ENCODE data around the gene WIPF1.
A peak's percentile ranks its signal among the peaks of the same experiment; 100 is the strongest.

The WIPF1 gene

GRCh38 chr2:174568425-174568824 is 29.2 kb downstream of the WIPF1 start:
- H3K27ac ChIP-seq, result peak overlapping the region; percentile 93
- no peak for TF ChIP-seq CTCF (IDR thresholded peaks at IDR 0.05)

GRCh38 chr2:174566871-174567270 is 30.7 kb downstream of the WIPF1 start:
- Histone ChIP-seq H3K27me3 (no peaks in the 10 kb centered on the region), H3K4me1 (ENCODE audit: control insufficient read depth in 1 of 2, insufficient read depth in 1 of 2, low read depth in 1 of 2, low read length in 1 of 2) (peaks cover 41 to 43% of the 10 kb centered on the region in 2 experiments), H3K36me3 (peaks cover 98% of the 10 kb centered on the region), H3K4me3 (ENCODE audit: low read depth in 1 of 2, low read length in 1 of 2) (no peak overlapping the region), H3K9me3 (no peaks in the 10 kb centered on the region), H3K27ac (peak overlapping the region; percentile 93)
- TF ChIP-seq CTCF (IDR thresholded peaks at IDR 0.05), result no peak

More at GRCh38 chr2:174568425-174568824, 29.2 kb downstream of the WIPF1 start:
- H3K27me3 ChIP-seq, result no peaks in the 10 kb centered on the region
- peaks cover 56 to 58% of the 10 kb centered on the region in 2 experiments for H3K4me1 ChIP-seq (ENCODE audit: control insufficient read depth in 1 of 2, insufficient read depth in 1 of 2, low read depth in 1 of 2, low read length in 1 of 2)
- H3K36me3 ChIP-seq, result peaks cover 97% of the 10 kb centered on the region
- no peaks in the 10 kb centered on the region for H3K9me3 ChIP-seq
- no peak overlapping the region for H3K4me3 ChIP-seq (ENCODE audit: low read depth in 1 of 2, low read length in 1 of 2)

- peaks cover 12% of the 10 kb centered on the region in 2 experiments for H3K4me1 ChIP-seq (ENCODE audit: control insufficient read depth in 1 of 2, insufficient read depth in 1 of 2, low read depth in 1 of 2, low read length in 1 of 2)
- peaks cover 99% of the 10 kb centered on the region for H3K36me3 ChIP-seq
- no peaks in the 10 kb centered on the region for H3K9me3 ChIP-seq
- H3K4me3 ChIP-seq (ENCODE audit: low read depth in 1 of 2, low read length in 1 of 2), result no peak overlapping the region
- peak overlapping the region; percentile 56 for H3K27ac ChIP-seq
- TF ChIP-seq CTCF (IDR thresholded peaks at IDR 0.05), result no peak
- H3K27me3 ChIP-seq, result no peaks in the 10 kb centered on the region
These were observed 33.9 kb downstream of the WIPF1 start for GRCh38 chr2:174563530-174564282.

GRCh38 chr2:174561972-174562370 is 35.6 kb downstream of the WIPF1 start:
- no peaks in the 10 kb centered on the region for H3K9me3 ChIP-seq
- peaks cover 100% of the 10 kb centered on the region for H3K36me3 ChIP-seq
- no peaks in the 10 kb centered on the region for H3K4me1 ChIP-seq (ENCODE audit: control insufficient read depth in 1 of 2, insufficient read depth in 1 of 2, low read depth in 1 of 2, low read length in 1 of 2)
- H3K4me3 ChIP-seq (ENCODE audit: low read depth in 1 of 2, low read length in 1 of 2), result no peak overlapping the region
- no peak for TF ChIP-seq CTCF (IDR thresholded peaks at IDR 0.05)
- no peaks in the 10 kb centered on the region for H3K27me3 ChIP-seq
- peak overlapping the region; percentile 56 for H3K27ac ChIP-seq

GRCh38 chr2:174561283-174561971 is 36.2 kb downstream of the WIPF1 start:
- H3K36me3 ChIP-seq, result peaks cover 100% of the 10 kb centered on the region

More at GRCh38 chr2:174561283-174561971, 36.2 kb downstream of the WIPF1 start:
- Histone ChIP-seq H3K4me1 (ENCODE audit: control insufficient read depth in 1 of 2, insufficient read depth in 1 of 2, low read depth in 1 of 2, low read length in 1 of 2) (no peaks in the 10 kb centered on the region), H3K27me3 (no peaks in the 10 kb centered on the region), H3K4me3 (ENCODE audit: low read depth in 1 of 2, low read length in 1 of 2) (no peak overlapping the region), H3K27ac (peak overlapping the region; percentile 56), H3K9me3 (no peaks in the 10 kb centered on the region)
- TF ChIP-seq CTCF (IDR thresholded peaks at IDR 0.05), result no peak
